GM19395 (cell line): Measurements from ENCODE around the gene PIP5K1C.

Experiments used
- ATAC-seq: cut with Tn5 transposase; IDR thresholded peaks from one replicate; pipeline ENCODE4 v1.9.1; 2021; ENCODE audit warnings: mild to moderate bottlenecking, moderate library complexity; ENCODE audit not compliant: unreplicated experiment

Gene PIP5K1C

GRCh38 chr19:3613818-3614661 is 86.2 kb downstream of the PIP5K1C start:
- no peak for ATAC-seq

- ATAC-seq, result no peak
Observed at GRCh38 chr19:3612901-3613741, 87.1 kb downstream of the PIP5K1C start.

- ATAC-seq, result no peak
Observed at GRCh38 chr19:3612330-3612729, 87.9 kb downstream of the PIP5K1C start.

GRCh38 chr19:3611841-3612240 is 88.4 kb downstream of the PIP5K1C start:
- no peak for ATAC-seq

GRCh38 chr19:3610745-3611717 is 89.2 kb downstream of the PIP5K1C start:
- ATAC-seq, result no peak

GRCh38 chr19:3609779-3610719 is 90.2 kb downstream of the PIP5K1C start:
- ATAC-seq, result no peak

- ATAC-seq, result no peak
Observed at GRCh38 chr19:3608750-3609322, 91.4 kb downstream of the PIP5K1C start.

- no peak for ATAC-seq
Observed at GRCh38 chr19:3608079-3608641, 92.1 kb downstream of the PIP5K1C start.

- no peak for ATAC-seq
Observed at GRCh38 chr19:3607303-3608078, 92.8 kb downstream of the PIP5K1C start.

GRCh38 chr19:3606690-3607289 is 93.5 kb downstream of the PIP5K1C start, which contains the start of gene TBXA2R:
Gene TBXA2R (minus strand): TSS chr19:3606875. CDS start chr19:3600634, 6,241 bp downstream.
- no peak for ATAC-seq

- no peak for ATAC-seq
Observed at GRCh38 chr19:3606174-3606689, 94.0 kb downstream of the PIP5K1C start.

- ATAC-seq, result no peak
Observed at GRCh38 chr19:3605770-3606169, 94.5 kb downstream of the PIP5K1C start.

GRCh38 chr19:3605361-3605760 is 94.9 kb downstream of the PIP5K1C start:
- no peak for ATAC-seq

GRCh38 chr19:3604987-3605343 is 95.3 kb downstream of the PIP5K1C start:
- ATAC-seq, result no peak

- no peak for ATAC-seq
Observed at GRCh38 chr19:3604227-3604986, 95.9 kb downstream of the PIP5K1C start.

- no peak for ATAC-seq
Observed at GRCh38 chr19:3603121-3603811, 97.0 kb downstream of the PIP5K1C start.
